SU-DHL-6 (cell line): ENCODE results near the gene SORBS2.
A peak's percentile ranks its signal among the peaks of the same experiment; 100 is the strongest.

Experiments
- H2AFZ ChIP-seq: fragments of 200-600 bp; sonication (generic); 2 replicates; pipeline ENCODE4 v1.6.1; 2014; ENCODE audit warnings: low read depth, mild to moderate bottlenecking, moderate library complexity, mixed read lengths, antibody characterized with exemption, low read length; ENCODE audit not compliant: severe bottlenecking
- H3F3A ChIP-seq: fragments of 200-600 bp; shearing (Covaris generic); 2 replicates; pipeline ENCODE4 v1.6.0; 2016; ENCODE audit warnings: antibody characterized with exemption, mild to moderate bottlenecking; ENCODE audit not compliant: insufficient read depth
- H3K27ac ChIP-seq: fragments of 200-600 bp; sonication (generic); 2 replicates; pipeline ENCODE4 v1.5.1; 2016; ENCODE audit warnings: low read depth, mild to moderate bottlenecking, low read length, moderate library complexity, mixed read lengths
- H3K27me3 ChIP-seq: fragments of 200-600 bp; sonication (generic), shearing (Covaris generic); 2 replicates; pipeline ENCODE4 v1.6.0; 2014; ENCODE audit warnings: mild to moderate bottlenecking, low read length
- H3K36me3 ChIP-seq: fragments of 200-600 bp; sonication (generic); 2 replicates; pipeline ENCODE4 v1.6.1; 2014; ENCODE audit warnings: mild to moderate bottlenecking, low read length, mixed read lengths
- H3K4me2 ChIP-seq: fragments of 300-600, 200-600 bp; shearing (Covaris generic), sonication (generic); 2 replicates; pipeline ENCODE4 v1.6.0; 2014; ENCODE audit warnings: low read length, low read depth, mild to moderate bottlenecking; ENCODE audit not compliant: poor library complexity, severe bottlenecking
- H3K4me3 ChIP-seq: fragments of 200-600 bp; sonication (generic); 2 replicates; pipeline ENCODE4 v1.5.1; 2014; ENCODE audit warnings: antibody characterized with exemption, low read length, mild to moderate bottlenecking, mixed read lengths; ENCODE audit not compliant: insufficient read depth, poor library complexity, severe bottlenecking
- H3K79me2 ChIP-seq: fragments of 200-600 bp; sonication (generic); 2 replicates; pipeline ENCODE4 v1.6.1; 2014; ENCODE audit warnings: mild to moderate bottlenecking, low read length, moderate library complexity; ENCODE audit not compliant: insufficient read depth
- H3K9ac ChIP-seq: fragments of 200-600 bp; sonication (generic); 2 replicates; pipeline ENCODE4 v1.7.0; 2014; ENCODE audit warnings: mild to moderate bottlenecking, low read length
- H3K9me2 ChIP-seq: fragments of 200-600 bp; sonication (generic); replicated peaks from 2 replicates; pipeline ENCODE4 v1.6.1; 2014; ENCODE audit warnings: low read length; ENCODE audit not compliant: insufficient read depth
- H3K9me3 ChIP-seq: fragments of 200-600 bp; sonication (generic); 2 replicates; pipeline ENCODE4 v1.6.1; 2014; ENCODE audit warnings: low read length, mixed read lengths; ENCODE audit not compliant: insufficient read depth
- H4K20me1 ChIP-seq: fragments of 200-600 bp; sonication (generic); 2 replicates; pipeline ENCODE4 v1.6.1; 2014; ENCODE audit warnings: low read depth, mild to moderate bottlenecking, antibody characterized with exemption, low read length, moderate library complexity, mixed read lengths
- EZH2phosphoT487 ChIP-seq: fragments of 200-600 bp; sonication (generic), shearing (Covaris generic); conservative IDR thresholded peaks from 2 replicates; pipeline ENCODE4 v1.6.1; 2018; ENCODE audit warnings: mild to moderate bottlenecking, antibody characterized with exemption, low read length, moderate library complexity, mixed read lengths
- TF ChIP-seq, protein P1 (sequence below): fragments of 200-600 bp; sonication (generic); IDR thresholded peaks from one replicate; pipeline ENCODE4 v1.5.1; 2017; ENCODE audit warnings: antibody characterized with exemption, mild to moderate bottlenecking, low read length, moderate library complexity; ENCODE audit not compliant: insufficient read depth, poor library complexity, severe bottlenecking

SORBS2 gene

DNA sequence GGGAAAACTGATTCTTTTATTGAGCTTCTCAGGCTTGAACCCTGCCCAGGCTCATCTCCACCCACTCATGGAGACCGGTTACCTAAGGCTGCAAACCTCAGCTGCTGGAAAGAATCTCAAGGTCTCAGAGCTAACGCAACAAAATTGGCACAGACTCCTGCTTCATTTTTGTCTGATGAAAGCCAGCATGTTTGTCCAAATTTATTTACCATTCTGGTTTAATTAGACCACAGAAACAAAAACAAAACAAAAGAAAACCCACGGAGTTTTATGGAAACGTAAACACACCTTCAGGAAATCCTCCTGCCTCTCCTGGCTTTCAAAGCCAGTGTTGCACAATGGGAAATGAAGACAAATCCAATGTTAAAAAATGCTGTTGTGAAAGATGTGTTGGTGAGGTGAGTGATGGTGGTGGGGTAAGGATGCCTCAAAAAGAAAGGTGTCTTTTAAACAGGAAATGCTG is 220.3 kb downstream of the SORBS2 start:
- peak overlapping the region; percentile 83 for H3K9ac ChIP-seq
- TF ChIP-seq, protein P1, sequence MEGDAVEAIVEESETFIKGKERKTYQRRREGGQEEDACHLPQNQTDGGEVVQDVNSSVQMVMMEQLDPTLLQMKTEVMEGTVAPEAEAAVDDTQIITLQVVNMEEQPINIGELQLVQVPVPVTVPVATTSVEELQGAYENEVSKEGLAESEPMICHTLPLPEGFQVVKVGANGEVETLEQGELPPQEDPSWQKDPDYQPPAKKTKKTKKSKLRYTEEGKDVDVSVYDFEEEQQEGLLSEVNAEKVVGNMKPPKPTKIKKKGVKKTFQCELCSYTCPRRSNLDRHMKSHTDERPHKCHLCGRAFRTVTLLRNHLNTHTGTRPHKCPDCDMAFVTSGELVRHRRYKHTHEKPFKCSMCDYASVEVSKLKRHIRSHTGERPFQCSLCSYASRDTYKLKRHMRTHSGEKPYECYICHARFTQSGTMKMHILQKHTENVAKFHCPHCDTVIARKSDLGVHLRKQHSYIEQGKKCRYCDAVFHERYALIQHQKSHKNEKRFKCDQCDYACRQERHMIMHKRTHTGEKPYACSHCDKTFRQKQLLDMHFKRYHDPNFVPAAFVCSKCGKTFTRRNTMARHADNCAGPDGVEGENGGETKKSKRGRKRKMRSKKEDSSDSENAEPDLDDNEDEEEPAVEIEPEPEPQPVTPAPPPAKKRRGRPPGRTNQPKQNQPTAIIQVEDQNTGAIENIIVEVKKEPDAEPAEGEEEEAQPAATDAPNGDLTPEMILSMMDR: no peak
- TF ChIP-seq EZH2phosphoT487: no peak
- H3K9me2 ChIP-seq: no peaks in the 10 kb centered on the region
- no peaks in the 10 kb centered on the region for H3K9me3 ChIP-seq
- H2AFZ ChIP-seq: no peak overlapping the region
- H3K4me3 ChIP-seq: peak overlapping the region; percentile 58
- H3K36me3 ChIP-seq: no peaks in the 10 kb centered on the region
- H3K27ac ChIP-seq: peak overlapping the region; percentile 99
- H3K4me2 ChIP-seq: peak overlapping the region; percentile 97
- H3K79me2 ChIP-seq: peaks cover 43% of the 10 kb centered on the region
- no peaks in the 10 kb centered on the region for H3K27me3 ChIP-seq
- no peaks in the 10 kb centered on the region for H4K20me1 ChIP-seq
- H3F3A ChIP-seq: peaks cover 76% of the 10 kb centered on the region

DNA sequence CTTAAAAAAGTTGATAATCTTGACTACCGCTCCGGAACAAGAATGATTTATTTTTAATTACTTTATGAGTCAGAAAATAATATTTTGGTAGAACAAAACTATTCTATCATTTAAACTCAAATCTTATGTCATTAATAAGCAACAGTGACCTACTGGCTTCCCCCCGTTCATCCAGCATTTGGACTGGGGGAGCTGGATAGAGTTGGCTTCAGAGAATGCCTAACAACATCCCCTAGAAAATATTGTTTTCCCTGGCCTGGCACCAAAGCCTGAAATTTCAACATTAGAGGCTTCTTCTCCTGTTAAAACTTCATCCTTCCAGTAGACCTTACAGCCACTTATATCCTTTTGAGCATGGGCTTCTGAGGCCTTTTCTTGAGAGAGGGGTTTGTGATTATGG is 221.0 kb downstream of the SORBS2 start:
- H3K9me3 ChIP-seq: no peaks in the 10 kb centered on the region
- peak overlapping the region; percentile 97 for H3K4me2 ChIP-seq
- peak overlapping the region; percentile 99 for H3K27ac ChIP-seq
- peaks cover 78% of the 10 kb centered on the region for H3F3A ChIP-seq
- peaks cover 43% of the 10 kb centered on the region for H3K79me2 ChIP-seq
- peak overlapping the region; percentile 58 for H3K4me3 ChIP-seq
- no peaks in the 10 kb centered on the region for H3K36me3 ChIP-seq
- H4K20me1 ChIP-seq: no peaks in the 10 kb centered on the region
- TF ChIP-seq, protein P1: no peak
- no peak for TF ChIP-seq EZH2phosphoT487
- H2AFZ ChIP-seq: no peak overlapping the region
- peak overlapping the region; percentile 83 for H3K9ac ChIP-seq
- H3K27me3 ChIP-seq: no peaks in the 10 kb centered on the region
- H3K9me2 ChIP-seq: no peaks in the 10 kb centered on the region

DNA sequence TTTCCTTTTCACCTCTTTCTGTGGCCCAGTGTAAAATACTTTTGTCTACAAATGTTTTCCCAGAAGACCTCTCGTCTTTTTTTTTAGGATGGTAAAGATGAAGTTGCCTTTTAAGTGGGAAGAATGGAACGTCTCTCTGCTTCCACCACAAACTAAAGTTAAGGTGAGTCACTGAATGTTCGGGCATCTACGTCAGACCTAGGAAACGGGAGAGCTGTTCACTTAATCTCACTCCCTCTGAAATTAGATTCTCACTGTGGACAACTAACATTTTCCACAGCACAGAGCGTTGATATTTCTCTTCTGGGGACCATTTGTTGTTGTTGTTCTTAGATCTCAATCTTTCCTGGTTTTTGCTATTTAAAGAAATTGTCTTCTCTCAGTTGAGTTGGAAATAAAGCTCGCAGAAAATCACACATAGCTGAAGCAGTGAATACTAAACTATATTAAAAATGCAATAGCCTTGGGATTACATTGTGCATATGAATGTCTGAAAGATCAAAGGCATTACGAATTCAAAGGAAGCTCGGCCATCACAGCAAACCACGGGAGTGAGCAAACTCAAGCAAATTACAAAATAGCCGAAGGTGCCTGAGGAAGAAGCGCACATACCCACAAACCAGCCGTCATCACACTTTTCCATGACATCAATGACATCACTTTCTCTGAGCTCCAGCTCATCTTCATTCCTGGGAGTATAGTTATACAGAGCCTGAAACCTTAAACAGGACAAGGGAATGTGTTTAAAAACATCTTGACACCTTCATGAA is 222.7 kb downstream of the SORBS2 start:
- Histone ChIP-seq H3K9ac (peak overlapping the region; percentile 83), H4K20me1 (no peaks in the 10 kb centered on the region), H2AFZ (no peak overlapping the region), H3K27ac (peak overlapping the region; percentile 99), H3K9me2 (no peaks in the 10 kb centered on the region), H3K9me3 (no peaks in the 10 kb centered on the region), H3K27me3 (no peaks in the 10 kb centered on the region), H3K36me3 (no peaks in the 10 kb centered on the region), H3K4me2 (peak overlapping the region; percentile 97), H3K4me3 (peak overlapping the region; percentile 58), H3F3A (peaks cover 75% of the 10 kb centered on the region), H3K79me2 (peaks cover 52% of the 10 kb centered on the region)
- TF ChIP-seq EZH2phosphoT487: no peak
- TF ChIP-seq, protein P1: no peak
